Prostate gland (tissue), 2 donors: Measurements from ENCODE around the gene CRELD1. TPM values are rescaled to one million over a fixed set of nuclear protein-coding genes. Genes with fewer than 3 reads are reported as not detected.

Experiments
- DNase-seq: peaks from one replicate; pipeline ENCODE4 v3.0.0-alpha.2; 2019; ENCODE audit warnings: low spot score
- H3K27ac ChIP-seq, 2 donors: fragments of 200-600 bp; sonication (generic); 2 replicates each; pipeline ENCODE4 v1.5.1; 2017 to 2019
- H3K27me3 ChIP-seq: fragments of 200-600 bp; sonication (generic); replicated peaks from 2 replicates; pipeline ENCODE4 v1.5.1; 2019; ENCODE audit not compliant: insufficient read depth
- H3K36me3 ChIP-seq, 2 donors: fragments of 200-600 bp; sonication (generic); 1 replicate in 1 of 2; 2 replicates in 1 of 2; pipeline versions ENCODE4 v1.5.1 to v1.8.1; 2017 to 2019
- H3K4me1 ChIP-seq: fragments of 200-600 bp; sonication (generic); replicated peaks from 2 replicates; pipeline ENCODE4 v1.5.1; 2019
- H3K4me3 ChIP-seq, 2 donors: fragments of 200-600 bp; sonication (generic); 2 replicates each; pipeline ENCODE4 v1.5.1; 2017 to 2019
- H3K9me3 ChIP-seq: fragments of 200-600 bp; sonication (generic); 2 replicates; pipeline ENCODE4 v1.5.1; 2017
- POLR2A ChIP-seq: fragments of 450-650 bp; IDR thresholded peaks from one replicate; pipeline ENCODE4 v1.6.1; 2016; ENCODE audit warnings: antibody characterized with exemption, mild to moderate bottlenecking
- POLR2AphosphoS5 ChIP-seq: sonication (generic); formaldehyde crosslinking; IDR thresholded peaks from one replicate; pipeline ENCODE4 v1.6.1; 2017; ENCODE audit warnings: antibody characterized with exemption
- WGBS: methylation state at CpG from one replicate; pipeline ENCODE4 v1.1.5; 2018; 5-methylcytosine and 5-hydroxymethylcytosine counted together
- intact Hi-C: fragments of 100-400 bp; cut with DNase I; formaldehyde crosslinking; loops from one replicate; pipeline ENCODE4 v1.14.2; 2022
- total RNA-seq, 2 donors: library from RNA; depleted of rRNA; stranded (reverse); fragments of >200 nt; gene quantifications; one replicate each; pipeline ENCODE4 v1.1.0, GENCODE V29; 2016
- TF ChIP-seq, protein P1 (sequence below), 4 experiments: fragments of 200-600 bp in 2 of 4; fragments of 450-650 bp in 2 of 4; sonication (generic) in 2 of 4; IDR thresholded peaks; 1 replicate in 3 of 4; 2 replicates in 1 of 4; pipeline ENCODE4 v1.5.1; 2016 to 2019; ENCODE audit warnings: antibody characterized with exemption in 4 of 4, mild to moderate bottlenecking in 2 of 4, moderate library complexity in 2 of 4

CRELD1 gene
- total RNA-seq, 2 donors from 2014 or later, result 46.9 to 64.9 TPM

DNA sequence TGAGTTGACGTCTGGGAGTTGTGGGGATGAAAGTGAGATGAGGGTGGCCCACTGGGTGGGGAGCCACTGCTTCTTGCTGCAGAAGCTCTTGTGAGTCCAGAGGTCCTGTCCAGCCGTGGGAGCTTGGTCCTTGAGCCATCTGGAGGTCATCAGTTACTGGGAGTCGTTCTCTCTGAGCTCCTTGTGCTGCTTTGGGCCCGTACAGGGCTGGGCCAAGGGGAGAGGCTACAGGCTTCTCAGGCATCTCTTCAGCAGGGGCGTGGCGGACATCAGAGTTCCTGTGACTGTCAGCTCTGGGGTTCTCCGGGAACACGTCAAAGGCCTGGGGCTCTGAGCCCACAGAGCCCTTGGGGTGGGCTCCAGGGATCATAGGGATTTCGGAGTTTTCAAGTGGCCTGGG is 16.0 kb downstream of the CRELD1 start:
- H3K27ac ChIP-seq, result no peak overlapping the region
- H3K4me3 ChIP-seq, result no peak overlapping the region
- H3K4me1 ChIP-seq, result no peaks in the 10 kb centered on the region
- no peak for DNase-seq
- no peak for TF ChIP-seq POLR2A
- TF ChIP-seq, protein P1, sequence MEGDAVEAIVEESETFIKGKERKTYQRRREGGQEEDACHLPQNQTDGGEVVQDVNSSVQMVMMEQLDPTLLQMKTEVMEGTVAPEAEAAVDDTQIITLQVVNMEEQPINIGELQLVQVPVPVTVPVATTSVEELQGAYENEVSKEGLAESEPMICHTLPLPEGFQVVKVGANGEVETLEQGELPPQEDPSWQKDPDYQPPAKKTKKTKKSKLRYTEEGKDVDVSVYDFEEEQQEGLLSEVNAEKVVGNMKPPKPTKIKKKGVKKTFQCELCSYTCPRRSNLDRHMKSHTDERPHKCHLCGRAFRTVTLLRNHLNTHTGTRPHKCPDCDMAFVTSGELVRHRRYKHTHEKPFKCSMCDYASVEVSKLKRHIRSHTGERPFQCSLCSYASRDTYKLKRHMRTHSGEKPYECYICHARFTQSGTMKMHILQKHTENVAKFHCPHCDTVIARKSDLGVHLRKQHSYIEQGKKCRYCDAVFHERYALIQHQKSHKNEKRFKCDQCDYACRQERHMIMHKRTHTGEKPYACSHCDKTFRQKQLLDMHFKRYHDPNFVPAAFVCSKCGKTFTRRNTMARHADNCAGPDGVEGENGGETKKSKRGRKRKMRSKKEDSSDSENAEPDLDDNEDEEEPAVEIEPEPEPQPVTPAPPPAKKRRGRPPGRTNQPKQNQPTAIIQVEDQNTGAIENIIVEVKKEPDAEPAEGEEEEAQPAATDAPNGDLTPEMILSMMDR (IDR thresholded peaks at IDR 0.05), result no peak
- no peak for TF ChIP-seq POLR2AphosphoS5
- WGBS, result 72% methylated on average over 8 of the region's 9 CpGs
- intact Hi-C loops, result loop anchor here (10.0 kb wide), 2 partner anchors 165 to 275 kb away; partner anchors contain the start of gene BRK1
- no peaks in the 10 kb centered on the region for H3K9me3 ChIP-seq
- H3K27me3 ChIP-seq, result no peaks in the 10 kb centered on the region
- no peaks in the 10 kb centered on the region for H3K36me3 ChIP-seq

DNA sequence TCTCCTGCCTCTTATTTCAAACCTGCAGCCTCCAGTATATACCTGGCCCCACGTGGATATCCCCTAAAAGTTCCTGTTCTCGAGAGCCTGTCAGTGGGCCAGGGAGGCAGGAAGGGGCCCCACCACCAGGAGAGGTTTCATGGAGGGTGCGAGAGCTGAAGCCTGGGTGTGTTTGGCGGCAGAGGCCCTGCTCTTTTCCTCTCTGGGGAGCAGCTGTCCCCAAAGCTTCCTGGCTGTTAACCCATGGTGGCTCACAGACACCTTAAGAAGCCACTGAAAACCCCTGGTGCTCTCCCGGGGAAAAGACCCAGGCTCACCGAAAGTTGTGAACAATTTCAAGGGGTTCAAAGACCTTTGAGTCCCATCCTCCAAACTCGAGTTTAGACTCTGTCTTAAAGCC is 17.5 kb downstream of the CRELD1 start:
- intact Hi-C loops, result no loop called here
- H3K4me3 ChIP-seq, result no peak overlapping the region
- TF ChIP-seq POLR2A (no peak), POLR2AphosphoS5 (no peak)
- TF ChIP-seq, protein P1 (IDR thresholded peaks at IDR 0.05), result no peak
- H3K27me3 ChIP-seq, result no peaks in the 10 kb centered on the region
- 19% methylated on average over 7 of the region's 7 CpGs for WGBS
- H3K36me3 ChIP-seq, result no peaks in the 10 kb centered on the region
- no peaks in the 10 kb centered on the region for H3K4me1 ChIP-seq
- H3K9me3 ChIP-seq, result no peaks in the 10 kb centered on the region
- no peak overlapping the region for H3K27ac ChIP-seq
- no peak for DNase-seq

DNA sequence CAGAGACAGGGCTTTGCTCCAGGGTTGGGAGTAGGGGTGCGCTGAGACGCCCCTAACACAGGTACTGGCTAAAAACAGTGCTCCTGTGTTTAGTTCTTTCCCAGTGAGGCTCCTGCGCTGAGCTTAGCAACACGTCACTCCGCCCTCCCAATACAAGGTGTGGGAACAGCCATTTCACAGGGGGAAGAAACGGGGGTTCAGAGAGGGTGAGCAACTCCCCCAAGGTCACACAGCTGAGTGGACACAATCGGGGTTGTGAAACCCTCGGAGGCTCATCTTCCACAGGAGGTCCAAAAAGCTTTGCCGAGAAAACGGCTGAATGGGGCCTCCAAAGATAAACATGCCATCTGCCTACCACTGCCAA is 17.9 kb downstream of the CRELD1 start:
- 23% methylated on average over 10 of the region's 10 CpGs for WGBS
- Histone ChIP-seq H3K4me3 (peak overlapping the region; percentile 53 to 64), H3K4me1 (no peaks in the 10 kb centered on the region), H3K36me3 (no peaks in the 10 kb centered on the region), H3K9me3 (no peaks in the 10 kb centered on the region), H3K27ac (no peak overlapping the region), H3K27me3 (no peaks in the 10 kb centered on the region)
- DNase-seq, result no peak
- TF ChIP-seq, protein P1 (IDR thresholded peaks at IDR 0.05), result no peak
- TF ChIP-seq POLR2A (no peak), POLR2AphosphoS5 (no peak)
- intact Hi-C loops, result no loop called here

DNA sequence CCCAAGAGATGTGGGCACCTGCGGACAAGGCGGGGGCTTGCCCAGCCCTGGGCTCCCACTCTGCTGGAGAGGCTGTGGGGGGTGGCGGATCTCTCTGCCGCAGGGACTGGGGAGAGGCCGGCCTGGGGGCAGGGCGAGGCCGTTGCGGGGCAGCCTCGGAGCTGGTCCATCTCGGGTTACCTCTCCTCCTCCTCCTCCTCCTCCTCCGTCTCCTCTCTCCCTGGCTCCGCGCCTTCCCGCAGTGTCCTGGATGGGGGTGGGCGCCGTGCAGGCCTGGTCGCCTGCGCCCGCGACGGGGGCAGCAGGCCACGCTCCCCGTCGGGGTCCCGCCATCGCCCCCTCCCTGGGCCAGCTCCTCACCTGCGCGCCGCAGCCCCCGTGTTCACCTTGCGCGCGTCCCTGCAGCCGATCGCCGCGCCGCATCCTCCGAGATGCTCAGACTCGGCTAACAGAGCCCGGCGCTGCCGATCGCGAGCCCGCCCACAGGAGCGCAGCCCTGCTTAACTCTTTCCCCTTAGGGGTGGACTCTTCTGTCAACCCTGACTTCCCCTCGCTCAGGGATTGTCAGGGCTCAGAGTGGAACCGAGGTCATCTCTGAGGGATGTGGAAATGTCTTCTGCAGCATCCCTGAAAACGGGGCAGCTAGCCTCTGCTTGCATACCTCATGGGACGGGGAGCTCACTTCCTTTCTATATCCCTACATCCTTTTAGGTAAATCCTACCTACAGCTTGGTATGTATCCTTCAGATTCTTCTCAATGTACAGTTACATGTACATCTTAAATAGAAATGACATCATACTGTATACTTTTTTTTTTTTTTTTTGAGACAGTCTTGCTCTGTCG is 18.6 kb downstream of the CRELD1 start, which contains the start of gene PRRT3:
PRRT3 (minus strand) TSS at position 447 of the 844 bp plus-strand sequence. CDS start 2,293 bp downstream, outside the sequence.
- WGBS, result 3% methylated on average over 51 of the region's 52 CpGs
- Histone ChIP-seq H3K27me3 (no peaks in the 10 kb centered on the region), H3K4me1 (no peaks in the 10 kb centered on the region), H3K4me3 (peak within 1 kb of the TSS; percentile 53 to 64), H3K36me3 (no peaks in the 10 kb centered on the region), H3K9me3 (no peaks in the 10 kb centered on the region), H3K27ac (peak within 1 kb of the TSS in 1 of 2 donors; percentile 21)
- DNase-seq, result no peak
- TF ChIP-seq POLR2AphosphoS5 (no peak), POLR2A (no peak)
- TF ChIP-seq, protein P1 (IDR thresholded peaks at IDR 0.05), result peak in 1 of 4 experiments; percentile 3
- intact Hi-C loops, result no loop called here

DNA sequence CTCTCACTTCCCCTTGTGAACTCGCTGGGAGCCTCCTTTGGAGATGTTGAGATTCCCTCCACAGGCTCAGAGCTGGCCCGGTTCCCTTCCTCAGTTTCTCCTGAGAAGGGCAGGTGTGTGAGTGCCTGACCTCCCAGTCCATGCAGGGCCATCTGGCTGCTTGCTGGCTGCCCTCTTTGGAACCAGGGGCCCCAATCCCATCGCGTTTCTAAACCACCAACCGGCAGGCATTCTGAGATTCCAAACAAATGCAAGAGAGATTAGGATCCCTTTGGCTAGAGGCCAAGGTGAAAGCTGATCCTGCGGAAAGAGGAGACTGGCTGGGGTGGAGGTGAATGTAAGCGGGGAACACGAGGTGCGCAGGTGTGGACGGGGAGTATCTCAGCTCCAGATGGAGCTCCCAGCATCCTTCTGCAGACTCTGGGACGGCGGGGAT is 21.5 kb downstream of the CRELD1 start:
- Histone ChIP-seq H3K36me3 (no peaks in the 10 kb centered on the region), H3K27me3 (no peaks in the 10 kb centered on the region), H3K4me3 (no peak overlapping the region), H3K4me1 (no peaks in the 10 kb centered on the region), H3K9me3 (no peaks in the 10 kb centered on the region), H3K27ac (no peak overlapping the region)
- no peak for DNase-seq
- intact Hi-C loops, result no loop called here
- WGBS, result 38% methylated on average over 12 of the region's 12 CpGs
- TF ChIP-seq POLR2A (no peak), POLR2AphosphoS5 (no peak)
- TF ChIP-seq, protein P1 (IDR thresholded peaks at IDR 0.05), result no peak
